KG1 (cell line): ENCODE data around the gene E2F2.
A peak's percentile ranks its signal among the peaks of the same experiment; 100 is the strongest.

Source experiments
- DNase-seq: peaks from one replicate; lab custom pipeline; 2025; lab: John Stamatoyannopoulos, UW

E2F2 gene

DNA sequence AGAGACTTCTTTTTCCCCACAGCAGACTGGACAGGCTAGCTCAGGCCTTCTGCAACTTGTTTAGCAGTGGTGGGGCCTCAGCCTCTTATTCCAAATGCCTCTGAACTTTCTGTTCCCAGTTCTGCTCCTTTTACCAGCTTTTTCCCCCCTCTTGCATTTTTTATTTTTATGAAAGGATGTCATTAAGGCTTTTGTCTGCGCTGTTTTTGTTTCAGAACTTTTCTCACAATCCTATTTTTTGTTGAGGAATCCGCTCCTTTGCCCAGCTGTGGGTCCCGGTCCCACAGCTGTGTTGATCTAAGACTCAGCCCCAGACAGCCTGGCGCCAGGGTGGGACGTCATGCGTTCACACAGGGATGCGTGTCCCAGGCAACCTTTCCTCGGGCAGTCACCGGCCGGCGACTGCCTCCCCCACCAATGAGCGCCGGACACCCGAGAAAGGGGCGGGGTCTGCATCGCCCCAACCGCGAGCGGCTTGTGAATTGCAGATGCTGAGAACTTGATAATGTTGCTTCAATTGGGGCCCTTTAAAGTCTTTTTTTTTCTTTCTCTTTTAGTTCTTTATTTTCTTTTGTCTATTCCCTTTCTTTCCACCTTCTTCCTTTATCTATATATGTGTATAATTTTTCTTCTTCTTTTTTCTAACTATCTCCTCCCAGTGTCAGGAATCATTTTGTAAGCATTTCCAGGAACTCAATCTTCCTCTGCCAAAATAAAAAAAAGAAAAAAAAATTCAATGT lies 31.3 kb upstream of the E2F2 start:
- DNase-seq = no peak

DNA sequence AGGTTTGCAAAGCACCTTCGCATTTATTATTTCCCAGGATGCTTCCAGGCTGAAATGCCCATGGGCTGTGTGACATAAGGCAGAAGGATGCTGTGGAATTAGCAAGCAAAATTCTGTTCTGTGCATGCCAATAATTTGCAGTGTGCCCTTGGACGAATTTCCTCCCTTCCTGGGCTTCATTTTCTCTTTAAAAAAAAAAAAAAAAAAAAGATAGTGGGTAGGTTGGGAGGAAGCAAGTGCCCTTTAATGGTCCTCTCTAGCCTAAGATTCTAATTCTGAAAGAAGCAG lies 30.7 kb upstream of the E2F2 start:
- no peak for DNase-seq

DNA sequence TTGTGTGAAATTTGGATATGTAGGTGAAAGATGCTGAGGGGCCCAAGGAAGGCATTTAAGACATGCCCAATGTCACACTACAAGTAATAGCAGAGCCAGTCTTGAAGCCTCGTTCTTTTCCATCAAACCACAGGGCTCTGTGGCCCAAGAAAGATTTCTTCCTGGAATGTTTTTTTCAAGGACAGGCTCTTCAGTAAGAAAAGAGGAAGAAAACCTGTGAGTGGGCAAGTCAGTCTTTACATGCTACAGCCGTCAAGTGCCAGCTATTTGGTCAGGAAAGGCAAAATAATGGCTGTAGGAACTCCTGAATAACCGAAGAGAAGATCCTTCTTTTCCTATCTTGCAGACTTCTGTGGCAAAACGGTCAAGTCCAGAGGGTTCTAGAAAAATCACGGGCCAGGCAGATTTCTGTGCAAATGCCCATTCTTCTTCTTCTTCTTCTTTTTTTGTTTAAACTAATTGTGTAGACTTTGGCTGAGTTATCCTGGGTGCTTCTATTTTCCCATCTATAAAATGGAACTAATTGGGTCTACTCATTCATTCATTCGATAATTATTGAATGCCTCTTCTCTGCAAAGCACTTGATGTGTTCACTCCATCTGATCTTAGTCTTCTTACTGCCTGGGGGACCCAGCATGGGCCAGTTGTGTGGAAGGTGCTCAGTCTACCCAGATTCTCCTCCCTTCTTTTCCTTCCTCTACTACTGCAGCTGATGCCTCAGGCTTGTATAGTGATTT lies 30.2 kb upstream of the E2F2 start:
- no peak for DNase-seq

DNA sequence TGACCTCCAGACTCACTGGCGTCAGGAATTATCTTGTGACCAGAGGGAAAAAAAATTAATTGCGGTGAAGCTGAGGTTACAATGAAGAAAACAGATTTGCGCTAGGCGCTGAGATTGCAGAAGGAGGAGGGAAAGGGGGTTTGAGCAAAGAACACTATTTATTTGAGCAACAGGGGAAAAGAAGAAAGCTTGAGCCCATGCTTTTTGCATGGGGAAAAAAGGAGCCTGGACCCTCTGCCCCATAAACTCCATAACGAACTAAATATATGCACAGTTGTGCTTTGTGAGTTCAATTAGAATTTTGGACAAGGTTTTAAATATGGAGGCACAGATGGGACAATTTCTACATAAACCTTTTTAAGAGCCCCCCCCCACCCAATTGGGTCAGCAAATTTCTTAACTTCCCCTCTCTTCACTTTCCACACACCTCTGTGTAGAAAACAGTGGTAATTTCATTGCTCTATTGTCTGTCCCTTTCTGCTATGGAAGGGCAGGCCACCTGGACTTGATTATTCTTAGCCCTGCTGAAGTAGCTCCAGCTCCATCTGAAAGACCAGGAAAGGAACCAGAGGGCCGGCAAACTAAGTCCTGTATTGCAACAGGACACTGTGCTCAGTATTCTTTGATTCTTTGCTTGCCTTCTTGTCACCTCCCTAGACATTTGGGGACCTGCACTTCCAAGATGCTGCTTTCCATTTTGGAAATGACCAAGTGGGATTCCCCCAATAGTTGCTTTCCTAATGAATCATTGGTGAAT lies 29.1 kb upstream of the E2F2 start:
- no peak for DNase-seq

DNA sequence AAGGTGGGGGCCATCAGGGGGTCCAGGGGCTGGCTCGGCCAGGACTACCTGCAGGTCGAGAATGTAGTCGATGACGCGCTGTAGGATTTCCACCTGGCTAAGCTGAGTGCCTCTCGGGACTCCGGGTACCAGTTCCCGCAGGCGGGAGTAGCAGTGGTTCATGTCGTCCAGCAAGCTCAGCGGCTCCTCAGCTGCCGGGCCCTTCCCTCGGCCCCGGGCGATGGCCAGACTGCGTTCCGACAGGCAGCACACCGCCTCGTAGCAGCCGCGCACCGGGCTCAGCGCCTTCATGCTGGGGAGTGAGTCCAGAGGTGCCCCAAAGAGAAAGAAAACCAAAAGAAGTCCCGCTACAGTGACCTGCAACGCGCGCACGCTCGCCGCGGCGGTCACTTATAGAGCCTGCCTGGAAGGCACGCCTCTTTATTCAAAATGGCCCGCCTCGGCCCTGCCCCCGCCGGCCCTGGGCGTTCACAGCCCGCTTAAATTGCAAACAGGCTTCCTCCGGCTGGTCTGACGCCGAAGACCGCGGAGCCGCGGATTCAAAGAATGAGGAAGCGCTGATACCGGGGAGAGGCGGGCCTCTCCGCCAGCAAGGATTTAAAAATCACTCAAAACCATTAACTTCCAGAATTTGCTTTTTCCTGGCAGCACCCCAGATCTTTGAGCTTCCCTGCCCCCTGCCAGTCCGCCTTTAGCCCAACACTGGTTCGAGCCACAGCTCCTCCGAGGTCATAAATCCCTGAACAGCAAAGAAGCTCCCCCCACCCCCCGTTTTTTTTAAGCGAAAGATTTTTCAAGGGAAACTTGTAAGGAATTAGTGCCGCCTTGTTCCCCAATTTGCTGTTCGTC lies 28.3 kb upstream of the E2F2 start, which contains the start of gene ID3:
TSS of gene ID3 (minus strand) at position 366 of the 849 bp plus-strand sequence. CDS start at position 291, 75 bp downstream.
- DNase-seq = peak; percentile 64

DNA sequence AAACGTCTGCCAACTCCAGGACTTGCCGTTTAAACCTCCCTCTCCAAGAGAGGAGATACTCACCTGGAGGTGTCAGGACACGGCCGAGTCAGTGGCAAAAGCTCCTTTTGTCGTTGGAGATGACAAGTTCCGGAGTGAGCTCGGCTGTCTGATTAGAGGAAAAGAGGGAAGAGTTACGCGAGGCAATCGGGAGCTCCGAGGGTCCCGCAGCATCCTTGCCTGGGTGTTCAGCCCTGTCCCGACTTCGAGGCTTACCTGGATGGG lies 27.8 kb upstream of the E2F2 start:
- no peak for DNase-seq

DNA sequence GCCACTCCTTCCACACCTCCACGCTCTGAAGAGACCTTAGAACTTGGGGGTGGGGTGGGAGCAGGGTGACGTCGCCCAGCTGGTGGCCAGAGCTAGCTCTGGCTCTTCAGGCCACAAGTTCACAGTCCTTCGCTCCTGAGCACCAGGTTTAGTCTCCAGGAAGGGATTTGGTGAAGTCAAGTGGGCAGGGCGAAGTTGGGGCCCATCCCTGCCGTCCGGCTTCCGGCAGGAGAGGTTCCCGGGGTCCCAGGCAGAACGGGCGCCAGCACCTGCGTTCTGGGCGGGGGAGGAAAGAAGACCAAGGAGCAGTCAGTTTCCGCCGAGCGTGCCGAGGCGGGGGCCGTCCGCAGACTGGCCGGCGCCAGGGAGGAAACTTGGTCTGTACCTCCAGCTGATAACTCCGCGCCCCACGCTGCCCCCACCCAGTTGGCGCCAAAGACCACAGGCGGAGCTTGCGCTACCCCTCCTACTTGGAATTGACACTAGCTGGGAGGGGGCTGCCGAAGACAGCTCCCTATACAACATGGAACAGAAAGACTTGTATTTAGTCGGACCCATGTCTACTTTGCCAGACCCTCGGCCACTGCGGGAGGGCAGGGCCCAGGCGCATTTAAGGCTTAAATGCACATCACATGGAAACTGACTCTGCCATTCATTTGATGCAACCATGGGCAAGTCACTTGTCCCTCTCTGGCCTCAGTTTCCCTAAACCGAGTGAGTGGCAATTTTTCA lies 27.3 kb upstream of the E2F2 start:
- no peak for DNase-seq

DNA sequence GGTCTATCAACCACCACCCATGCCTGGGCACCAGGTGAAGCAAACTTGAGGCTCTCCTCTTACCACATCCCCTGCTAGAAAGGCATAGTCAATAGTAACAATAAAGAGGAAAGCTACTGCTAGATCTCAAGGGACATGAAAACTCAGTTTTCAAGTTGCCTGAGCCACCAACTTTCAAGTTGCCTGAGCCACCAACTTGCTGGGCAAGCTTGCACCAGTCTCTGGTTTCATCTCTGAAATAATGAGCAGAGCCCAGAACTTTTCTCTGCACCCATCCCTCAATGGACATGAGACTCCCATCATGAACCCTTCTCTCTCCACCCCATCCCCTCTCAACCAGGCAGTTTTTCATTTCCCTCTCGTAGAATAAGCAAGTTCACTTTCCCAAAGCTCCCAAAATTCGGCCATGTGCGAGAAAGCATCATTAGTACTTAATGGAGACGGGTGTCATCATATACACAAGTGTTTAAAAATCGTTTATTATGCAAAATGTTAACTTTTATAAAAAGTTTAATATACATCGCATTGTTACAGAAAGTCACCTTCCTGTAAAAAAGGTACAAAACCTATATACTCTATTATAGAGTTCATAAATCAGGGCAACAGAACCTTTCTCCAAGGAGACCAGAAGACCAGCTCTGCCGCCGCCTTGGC lies 26.6 kb upstream of the E2F2 start:
- no peak for DNase-seq

DNA sequence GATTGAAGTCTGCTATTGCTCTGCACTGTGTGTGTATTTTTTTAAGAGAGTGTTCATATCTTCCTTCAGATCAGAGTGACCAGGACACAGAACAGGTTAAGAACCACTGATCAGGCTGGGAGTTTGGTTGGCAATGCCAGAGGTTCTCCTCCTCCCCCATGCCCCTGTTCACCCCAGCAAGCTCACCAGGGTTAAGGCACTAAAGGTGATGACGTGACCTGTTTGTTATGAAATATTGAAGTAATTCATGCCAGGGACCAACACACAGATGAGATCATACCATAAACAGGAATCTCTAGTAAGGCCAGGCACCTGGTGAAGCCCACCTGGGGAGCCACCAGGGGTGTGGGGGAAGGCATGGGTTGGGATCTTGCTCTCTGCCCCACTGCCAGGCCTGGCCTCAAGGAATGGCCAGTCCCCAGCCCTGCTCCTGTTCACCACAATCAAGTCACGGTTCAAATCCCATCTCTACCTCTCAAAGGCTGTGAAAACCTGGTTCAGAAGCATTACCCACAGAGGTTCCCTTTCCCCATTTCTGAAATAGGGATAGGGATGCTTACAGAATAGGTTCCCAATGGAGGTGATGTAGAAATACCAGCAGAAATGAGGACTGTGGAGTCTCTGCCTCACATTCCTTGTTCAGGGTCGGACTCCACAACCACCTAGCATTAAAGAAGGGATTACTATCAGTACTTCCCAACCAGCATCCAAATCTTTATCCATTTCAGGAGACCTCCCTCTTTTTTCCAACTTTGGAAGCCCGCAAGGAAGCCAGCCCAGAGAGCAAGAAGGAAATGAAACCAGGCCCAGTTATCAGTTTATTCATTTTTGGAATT lies 25.8 kb upstream of the E2F2 start:
- no peak for DNase-seq

DNA sequence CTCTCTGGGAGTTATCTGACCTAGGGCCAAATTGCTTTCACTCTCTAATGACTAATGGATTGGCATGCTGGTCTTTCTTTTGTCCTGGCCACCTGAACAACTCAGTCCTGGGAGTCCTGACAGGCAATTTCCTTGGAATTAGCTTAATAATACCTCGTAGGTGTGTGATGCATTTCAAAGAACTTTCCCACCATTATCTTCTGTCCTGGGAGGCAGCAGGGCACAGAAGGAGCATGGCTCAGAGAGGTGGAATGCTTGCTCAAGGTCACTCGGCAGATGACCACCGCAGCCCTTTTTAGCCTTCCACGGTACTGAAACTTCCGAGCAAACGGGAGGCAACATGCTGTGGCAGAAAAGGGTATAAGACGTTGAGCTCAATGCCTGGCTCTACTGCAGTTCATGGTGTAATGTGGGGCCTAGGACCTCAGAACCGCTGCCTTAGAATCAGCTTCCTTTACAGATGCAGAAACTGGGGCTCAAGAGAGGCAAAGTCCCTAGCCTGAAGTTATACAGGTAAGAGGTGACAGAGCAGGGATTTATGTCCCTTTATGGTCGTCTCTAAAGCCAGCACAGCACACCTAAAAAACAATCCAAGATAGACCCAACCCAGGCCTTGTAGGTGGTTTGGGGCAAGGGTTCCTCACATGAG lies 25.1 kb upstream of the E2F2 start:
- no peak for DNase-seq

DNA sequence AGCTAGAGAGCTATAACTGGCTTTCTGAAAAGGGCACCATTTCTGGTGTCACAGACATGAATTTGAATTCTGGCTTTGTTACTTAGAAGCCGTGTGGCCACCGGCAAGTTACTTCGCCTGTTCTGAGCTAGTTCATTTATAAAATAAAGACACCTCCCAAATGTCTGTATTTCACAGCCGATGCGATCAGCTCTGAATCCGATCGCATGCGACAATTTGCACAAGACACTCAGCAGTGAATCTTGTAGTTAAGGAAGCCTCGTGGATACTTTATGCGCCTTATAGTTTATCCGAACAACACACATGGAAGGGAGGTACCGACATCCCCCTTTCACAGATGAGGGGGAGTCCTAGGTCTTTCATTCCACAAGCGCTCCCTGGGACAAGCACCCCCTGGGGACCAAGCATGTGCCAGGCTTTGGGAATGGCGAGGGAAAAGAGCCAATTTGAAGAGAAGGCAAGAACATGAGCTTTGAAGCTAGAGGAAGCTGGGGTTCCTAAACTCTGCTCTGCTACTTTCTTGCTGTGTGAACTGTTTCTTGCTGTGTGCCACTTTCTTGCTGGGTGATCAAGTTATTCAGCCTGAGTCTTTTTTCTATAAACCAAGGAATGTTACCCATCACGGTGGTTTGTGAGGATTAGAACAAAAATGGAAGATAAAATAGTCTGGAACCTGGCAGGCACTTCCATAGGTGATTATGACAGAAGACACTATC lies 24.4 kb upstream of the E2F2 start:
- DNase-seq = no peak

DNA sequence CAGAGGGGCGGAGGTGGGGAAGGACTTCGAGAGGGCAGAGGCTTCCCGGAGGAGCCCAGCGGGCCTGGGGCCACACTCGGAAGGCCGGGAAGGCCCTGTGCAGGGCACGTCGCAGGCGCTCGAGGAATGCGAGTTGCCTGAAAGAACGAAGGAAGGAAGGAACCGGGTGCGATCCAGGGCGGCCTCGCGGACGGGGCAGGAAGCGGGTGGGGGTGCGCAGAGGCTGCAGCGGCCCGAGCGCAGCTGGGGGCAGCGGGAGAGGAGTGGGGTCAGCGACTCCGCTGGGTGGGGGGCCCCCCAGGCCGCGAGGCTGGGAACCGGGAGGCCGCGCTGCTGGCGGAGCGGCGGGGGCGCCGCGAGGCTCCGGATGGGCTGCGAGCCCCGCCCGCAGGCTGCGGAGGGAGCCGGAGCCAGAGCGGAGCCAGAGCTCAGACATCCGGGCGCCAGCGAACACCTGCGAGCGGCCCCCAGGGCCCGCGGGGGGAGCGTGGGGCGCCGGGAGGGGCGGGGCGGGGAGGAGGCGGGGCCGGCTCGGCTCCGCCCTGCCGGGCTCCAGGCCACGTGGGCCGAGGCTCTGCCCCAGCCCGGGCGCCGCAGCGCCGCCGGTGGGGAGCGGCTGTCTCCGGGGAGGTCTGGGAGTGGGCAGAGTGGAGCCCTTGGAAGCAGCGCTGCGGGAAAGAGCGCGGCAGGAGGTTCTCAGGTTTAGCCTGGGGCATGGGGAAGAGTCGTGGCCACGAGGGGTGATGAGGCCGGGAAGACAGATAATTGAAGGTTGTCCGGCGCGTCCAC lies 23.6 kb upstream of the E2F2 start:
- DNase-seq = peak; percentile 51

DNA sequence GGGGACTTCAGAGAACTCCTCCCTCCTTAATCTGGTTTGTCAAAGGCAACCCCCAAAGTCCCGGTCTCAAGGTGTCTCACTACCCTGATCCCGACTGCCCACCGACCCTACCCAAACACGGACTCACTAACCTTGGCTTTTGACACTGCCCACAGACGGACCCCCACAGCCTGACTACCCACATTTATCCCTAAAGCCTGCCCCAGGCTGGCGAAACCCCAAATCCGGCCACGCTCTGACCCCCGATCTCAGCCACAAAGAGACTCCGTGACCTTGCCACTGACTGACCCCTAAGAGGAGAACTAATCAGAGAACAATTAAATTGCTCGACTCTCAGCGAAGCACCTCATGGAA lies 23.1 kb upstream of the E2F2 start:
- no peak for DNase-seq

DNA sequence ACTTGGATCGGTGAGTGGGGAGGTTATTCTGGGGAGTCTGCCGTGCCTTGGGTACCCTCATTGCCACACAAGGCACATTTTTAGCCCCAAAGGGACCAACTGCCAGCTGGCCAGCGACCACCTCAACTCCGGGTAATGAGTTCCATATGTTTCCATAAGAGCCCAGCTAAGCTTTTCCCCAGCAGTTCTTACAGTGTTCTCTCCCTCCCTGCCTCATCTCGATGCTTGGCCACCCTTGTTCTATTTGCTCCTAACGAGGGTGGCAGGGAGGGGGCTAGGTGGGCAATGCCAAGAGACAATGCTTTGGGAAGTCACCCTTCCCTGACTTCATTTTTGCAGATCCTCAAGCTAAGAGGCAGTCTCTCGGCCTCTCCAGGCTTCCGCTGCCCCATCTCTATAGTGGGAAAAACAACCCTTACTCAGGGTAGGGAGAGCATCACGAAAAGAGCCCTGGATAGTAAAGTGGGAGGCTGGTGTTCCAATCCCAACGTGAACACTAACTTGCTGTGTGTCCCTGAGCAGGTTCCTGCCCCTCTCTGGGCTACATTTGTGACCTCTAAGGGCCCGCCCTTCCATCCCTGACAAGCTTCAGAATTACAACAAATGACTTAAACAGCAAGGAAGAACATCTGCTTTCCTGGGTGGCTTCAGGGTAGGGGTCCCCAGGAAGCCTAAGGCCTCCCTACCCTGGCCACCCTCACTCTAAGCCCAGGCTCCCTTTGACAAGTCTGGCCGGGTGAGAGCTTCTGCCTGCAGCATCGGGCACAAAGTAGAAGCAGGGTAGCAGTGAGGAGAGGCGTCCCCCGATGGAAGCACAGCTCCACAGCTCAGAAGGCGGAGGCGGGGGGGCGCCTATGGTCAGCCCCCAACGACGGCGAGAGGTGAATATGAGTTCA lies 22.4 kb upstream of the E2F2 start:
- DNase-seq = no peak

DNA sequence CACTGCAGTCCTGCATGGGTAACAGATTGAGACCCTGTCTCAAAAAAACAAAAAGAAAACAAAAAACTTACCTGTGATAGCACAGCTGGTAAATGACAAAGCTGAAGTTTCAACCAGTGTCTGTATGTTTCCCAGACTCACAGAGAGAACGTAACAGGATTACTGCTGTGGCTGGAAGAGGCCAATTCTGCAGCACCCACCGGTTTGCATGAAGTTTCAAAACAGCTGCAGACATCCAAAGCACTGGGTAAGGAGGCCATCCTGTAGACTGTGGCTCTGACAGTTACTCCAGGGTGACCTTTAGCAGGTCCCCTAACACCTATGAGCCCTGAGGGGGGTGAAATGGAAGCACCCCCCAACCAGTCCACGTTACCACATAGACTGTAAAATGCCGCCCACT lies 20.8 kb upstream of the E2F2 start:
- DNase-seq = no peak

DNA sequence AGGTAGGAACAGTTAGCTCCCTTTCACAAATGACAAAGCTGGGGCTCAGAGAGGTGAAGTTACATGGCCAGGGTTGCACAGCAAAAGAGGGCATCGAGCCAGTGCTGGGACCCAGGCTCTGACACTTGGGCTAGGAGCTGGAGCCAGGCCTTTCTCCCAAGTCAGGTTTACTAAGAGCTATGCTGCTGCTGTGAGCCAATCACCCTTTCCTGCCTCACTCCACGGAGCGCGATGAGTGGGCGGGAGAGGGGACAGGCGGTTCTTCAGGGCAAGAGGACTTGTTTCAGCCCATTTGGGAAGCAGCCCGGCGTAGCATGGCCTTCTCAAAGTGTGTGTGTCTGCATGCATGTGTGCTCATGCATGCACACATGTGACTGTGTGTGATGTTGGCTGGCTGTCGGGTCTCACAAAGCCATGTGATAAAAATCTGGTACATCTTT lies 17.7 kb upstream of the E2F2 start:
- no peak for DNase-seq

DNA sequence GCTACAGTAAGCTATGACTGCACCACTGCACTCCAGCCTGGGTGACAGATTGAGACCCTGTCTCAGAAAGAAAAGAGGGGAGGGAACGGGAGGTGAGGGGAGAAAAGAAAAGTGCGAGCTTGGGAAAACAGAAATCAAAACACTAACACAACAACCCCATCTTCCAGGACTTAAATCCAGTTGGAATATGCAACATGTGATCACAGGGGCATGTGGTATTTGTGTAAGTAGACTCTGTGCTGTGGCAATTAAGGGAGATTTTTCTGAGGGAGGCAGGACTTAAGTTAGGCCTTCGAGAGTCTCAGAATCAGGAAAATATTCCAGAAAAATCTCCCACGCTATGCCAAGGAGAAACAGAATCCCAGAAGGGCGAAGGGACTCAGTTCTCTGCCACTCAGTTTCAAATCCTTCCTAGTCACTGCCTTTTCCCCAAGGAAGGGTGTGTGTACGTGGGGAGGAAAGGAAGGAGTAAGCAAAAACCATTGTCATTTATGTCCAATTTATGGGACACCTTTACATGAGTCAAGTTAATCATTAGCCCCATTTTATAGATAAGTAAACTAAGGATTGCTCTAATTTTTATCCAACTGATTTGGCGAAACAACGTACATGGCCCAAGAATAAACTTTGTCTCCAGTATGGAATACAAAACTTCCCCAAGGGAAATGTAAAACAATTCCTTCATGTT lies 16.0 kb upstream of the E2F2 start:
- DNase-seq = no peak
